HG02798 (cell line): Measurements from ENCODE around the gene SMOC2.

ENCODE experiments used
- ATAC-seq: cut with Tn5 transposase; IDR thresholded peaks from one replicate; pipeline ENCODE4 v1.9.1; 2021; ENCODE audit warnings: mild to moderate bottlenecking; ENCODE audit not compliant: unreplicated experiment, poor library complexity

The SMOC2 gene

DNA sequence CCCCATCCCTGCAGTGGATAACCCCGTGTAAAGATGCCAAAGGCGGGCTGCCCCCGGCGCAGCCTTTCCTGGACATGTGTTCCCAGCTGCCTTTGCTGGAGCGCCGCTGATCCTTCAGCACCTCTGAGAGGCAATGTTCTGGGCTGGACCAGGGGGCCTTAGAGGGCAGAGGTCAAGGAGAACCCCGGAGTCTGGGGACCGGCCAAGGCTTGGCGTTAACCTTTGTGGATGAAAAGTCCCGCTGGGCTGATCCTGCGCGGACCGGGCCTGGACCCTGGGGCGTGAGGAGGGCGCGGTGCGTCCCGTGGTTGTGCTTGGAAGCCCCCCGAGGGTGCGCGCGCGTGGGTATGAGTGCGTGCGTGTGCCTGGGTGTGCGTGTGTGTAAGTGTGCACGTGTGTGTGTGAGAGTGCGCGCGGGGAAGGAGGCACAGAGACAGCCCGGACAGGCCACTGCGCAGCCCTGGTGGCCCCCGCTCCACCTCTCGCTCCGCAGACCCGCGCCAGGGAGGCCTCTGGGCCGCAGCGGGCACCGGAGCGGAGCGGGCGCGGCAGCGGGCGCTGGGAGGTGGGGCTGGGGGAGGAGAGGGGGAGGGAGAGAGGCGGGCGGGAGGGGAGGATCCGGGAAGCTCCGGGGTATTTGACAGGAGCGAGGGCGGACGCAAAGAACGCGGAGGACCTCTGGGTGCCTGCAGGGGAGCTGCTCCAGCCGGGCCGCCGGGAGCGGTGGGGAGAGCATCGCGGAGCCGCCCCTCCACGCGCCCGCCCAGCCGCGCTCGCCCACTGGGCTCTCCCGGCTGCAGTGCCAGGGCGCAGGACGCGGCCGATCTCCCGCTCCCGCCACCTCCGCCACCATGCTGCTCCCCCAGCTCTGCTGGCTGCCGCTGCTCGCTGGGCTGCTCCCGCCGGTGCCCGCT lies at the start of gene SMOC2:
Gene SMOC2 (plus strand): TSS at position 665 of the 914 bp plus-strand sequence. CDS start 187 bp downstream, at position 852.
- no peak for ATAC-seq

DNA sequence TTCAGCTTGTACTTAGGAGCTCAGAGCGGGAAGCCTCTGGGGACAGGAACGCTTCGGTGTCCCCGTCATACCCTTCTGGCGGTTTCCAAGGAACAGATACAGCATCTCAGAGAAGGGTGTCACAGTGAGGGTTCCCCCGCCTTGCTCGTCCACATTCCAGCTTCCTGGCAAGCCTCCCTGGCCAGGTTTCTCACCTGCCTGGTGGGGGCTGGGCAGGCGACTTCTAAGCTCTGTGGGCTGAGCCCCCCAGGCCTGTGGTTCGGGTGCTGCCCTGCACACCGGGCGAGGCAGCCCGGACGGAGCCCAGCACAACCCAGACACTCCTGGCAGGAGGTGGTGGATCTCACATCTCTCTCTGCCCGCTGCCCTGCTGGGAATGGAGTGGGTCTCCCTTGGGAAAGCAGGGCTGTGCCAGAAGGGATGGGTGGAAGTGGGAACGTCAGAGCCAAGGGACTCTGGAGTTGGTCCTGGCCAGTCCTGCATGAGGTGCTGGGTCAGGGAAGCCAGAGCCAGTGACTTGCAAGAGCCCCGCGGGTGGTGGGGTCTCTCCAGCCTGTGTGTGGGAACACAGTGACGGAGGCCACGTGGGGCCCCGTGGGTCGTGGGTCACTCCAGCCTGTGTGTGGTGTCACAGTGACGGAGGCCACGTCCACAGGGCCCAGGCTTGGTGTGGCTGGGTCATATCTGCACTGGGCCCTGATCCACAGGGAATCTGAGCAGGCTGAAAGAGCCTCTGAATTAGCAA lies 47.7 kb upstream of the SMOC2 start:
- ATAC-seq, result no peak

- no peak for ATAC-seq
Measured at GRCh38 chr6:168394606-168395005, 46.4 kb upstream of the SMOC2 start.

DNA sequence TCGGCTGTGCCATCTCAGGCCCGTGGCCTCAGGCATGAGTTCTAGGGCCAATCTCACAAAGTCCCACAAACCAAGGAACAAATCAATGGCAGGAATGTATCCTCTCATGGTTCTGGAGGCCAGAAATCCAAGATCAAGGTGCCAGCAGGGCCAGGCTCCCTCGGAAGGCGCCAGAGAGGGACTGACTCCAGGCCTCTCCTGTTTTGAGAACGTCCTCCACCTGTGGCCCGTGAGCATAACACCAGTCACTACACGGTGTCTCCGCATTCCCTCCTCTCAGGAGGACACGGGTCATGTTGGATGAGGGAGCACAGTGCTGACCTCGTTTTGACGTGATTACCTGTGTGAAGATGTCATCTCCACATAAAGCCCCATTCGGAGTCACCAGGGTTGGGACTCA lies 45.0 kb upstream of the SMOC2 start:
- no peak for ATAC-seq

DNA sequence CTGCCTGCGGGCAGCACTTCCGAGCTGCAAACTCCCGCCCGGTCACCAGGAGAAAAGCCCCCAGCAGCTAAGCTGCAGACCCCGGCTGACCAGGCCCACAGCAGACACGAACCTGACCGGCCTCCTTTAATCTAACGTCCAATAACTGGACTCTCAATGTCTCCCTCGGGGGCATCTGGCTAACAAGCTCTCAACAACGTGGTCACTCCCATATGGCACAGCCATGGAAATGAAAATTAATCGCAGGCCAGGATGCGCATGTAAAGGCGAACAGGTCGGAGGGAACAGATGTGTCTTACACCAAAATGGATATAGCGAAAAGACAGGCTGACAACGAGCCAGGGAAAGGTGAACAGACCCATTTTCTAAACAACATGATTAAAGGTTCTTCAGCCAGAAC lies 44.4 kb upstream of the SMOC2 start:
- no peak for ATAC-seq

DNA sequence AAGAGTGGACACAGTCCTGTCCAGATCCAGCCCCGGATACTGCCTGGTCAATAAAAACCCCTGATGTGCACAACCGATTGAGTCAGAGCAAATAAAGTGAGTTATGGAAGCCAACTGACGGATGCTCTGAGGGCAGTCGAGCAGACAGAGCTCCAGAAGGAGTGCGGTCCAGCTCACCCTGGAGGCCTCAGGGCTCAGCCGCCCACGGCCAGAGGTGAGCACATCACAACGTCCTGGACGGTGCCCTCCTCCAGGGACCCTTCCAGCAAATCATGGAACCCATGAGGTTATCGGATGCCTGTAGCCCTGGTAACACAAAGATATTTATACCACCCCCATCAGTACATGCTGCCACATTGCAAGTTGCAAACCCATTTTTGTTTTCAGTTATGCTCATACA lies 44.0 kb upstream of the SMOC2 start:
- ATAC-seq, result no peak

- ATAC-seq, result no peak
Measured at GRCh38 chr6:168400037-168400436, 40.9 kb upstream of the SMOC2 start.

GRCh38 chr6:168403370-168404005 lies 37.5 kb upstream of the SMOC2 start:
- ATAC-seq, result no peak

DNA sequence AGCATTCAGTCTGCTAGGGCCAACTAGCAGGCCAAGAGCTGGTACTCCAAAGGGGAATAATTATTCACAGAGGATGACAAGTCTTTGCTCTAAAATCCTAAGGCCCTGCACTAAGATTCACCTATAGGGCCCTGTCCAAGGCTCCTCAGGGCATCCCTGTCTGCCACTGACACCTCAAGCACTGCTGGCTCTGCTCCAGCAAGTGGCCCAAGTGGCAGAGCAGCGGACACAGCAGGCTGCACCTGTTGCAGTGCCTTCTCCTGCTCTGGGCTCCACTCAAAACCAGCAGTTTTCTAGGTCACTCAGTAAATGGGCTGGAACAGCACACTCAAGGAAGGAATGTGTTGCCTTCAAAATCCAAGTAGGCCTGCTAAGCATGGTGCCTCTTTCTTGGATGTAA lies 36.4 kb upstream of the SMOC2 start:
- no peak for ATAC-seq

DNA sequence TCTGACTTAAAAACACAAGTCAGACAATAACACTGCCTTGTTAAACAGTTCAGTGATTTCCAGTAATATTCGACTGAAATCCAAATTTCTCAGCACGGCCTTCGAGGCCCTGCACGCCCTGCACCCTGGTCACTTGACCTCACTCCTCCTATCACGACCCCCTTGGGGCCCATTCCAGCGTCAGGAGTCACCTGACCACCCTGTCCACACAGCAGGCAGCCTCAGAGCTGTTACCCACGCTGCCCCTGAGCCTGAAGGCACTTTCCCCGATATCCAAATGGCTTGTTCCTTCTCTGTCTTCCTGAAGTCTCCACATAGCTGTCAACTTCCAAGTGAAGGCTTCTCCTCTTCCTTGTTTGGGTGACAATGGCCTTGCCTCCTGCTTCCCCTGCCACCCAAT lies 33.1 kb upstream of the SMOC2 start:
- no peak for ATAC-seq

GRCh38 chr6:168408504-168409136 lies 32.4 kb upstream of the SMOC2 start:
- ATAC-seq, result no peak

GRCh38 chr6:168410035-168410434 lies 30.9 kb upstream of the SMOC2 start:
- no peak for ATAC-seq

DNA sequence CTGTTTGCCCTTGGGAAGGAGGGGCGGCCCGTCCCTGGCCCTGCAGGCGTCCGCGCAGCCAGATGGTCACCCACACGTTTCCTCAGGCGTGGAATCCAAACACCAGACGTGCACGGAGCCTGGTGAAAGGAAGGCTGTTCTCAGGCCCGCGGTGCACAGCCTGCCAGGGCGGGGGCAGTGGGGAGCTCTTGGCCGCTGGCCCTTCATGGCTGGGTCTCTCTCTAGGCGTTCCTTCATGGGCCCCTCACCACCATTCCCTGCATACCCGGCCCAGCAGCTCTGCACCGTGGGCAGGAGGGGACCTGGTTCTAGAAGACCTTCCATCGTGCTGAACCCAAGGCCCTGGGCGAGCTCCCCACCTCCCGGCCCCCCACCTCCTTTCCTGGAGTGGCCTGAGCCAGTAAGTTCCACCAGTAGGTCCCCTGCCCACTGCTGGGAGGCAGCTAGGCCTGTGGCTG lies 30.4 kb upstream of the SMOC2 start:
- no peak for ATAC-seq

- ATAC-seq, result no peak
Measured at GRCh38 chr6:168411130-168411529, 29.9 kb upstream of the SMOC2 start.

DNA sequence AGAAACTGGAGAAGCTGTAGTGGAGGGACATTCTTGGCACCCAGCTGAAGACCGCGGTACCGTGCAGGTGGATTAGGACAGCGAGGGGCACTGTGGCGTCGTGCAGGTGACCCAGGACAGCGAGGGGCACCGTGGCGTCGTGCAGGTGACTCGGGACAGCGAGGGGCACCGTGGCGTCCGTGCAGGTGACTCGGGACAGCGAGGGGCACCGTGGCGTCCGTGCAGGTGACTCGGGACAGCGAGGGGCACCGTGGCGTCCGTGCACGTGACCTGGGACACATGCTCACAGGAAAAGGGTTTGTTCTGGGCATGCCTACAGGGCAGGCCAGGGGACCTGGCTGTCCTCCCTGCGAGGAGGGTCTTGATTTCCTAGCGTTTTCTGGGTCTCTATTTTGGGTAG lies 29.2 kb upstream of the SMOC2 start:
- no peak for ATAC-seq

DNA sequence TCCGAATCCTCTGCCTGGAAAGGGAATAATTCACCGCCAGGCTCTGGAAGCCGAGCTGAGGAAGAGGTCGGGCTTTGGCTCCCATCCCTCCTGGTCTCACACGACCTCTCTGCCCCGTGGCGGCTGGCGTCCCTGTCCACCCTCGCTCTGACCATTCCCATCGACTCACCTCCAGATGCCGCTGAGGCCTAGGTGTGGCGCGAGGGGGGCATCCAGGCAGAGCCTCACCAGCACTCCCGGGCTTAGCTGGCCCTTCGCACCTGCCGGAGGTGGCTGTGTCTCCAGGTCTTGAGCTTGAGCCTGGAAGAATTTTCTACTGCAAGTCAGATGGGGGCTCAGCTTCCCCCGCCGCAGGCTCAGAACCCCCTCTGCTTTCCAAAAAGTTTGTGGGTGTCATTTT lies 28.5 kb upstream of the SMOC2 start:
- ATAC-seq, result no peak

- ATAC-seq, result no peak
Measured at GRCh38 chr6:168413018-168413720, 27.8 kb upstream of the SMOC2 start.

- ATAC-seq, result no peak
Measured at GRCh38 chr6:168413856-168414255, 27.1 kb upstream of the SMOC2 start.

GRCh38 chr6:168414336-168415097 lies 26.5 kb upstream of the SMOC2 start:
- ATAC-seq, result no peak
